Fibroblast of pulmonary artery (primary cell): ENCODE measurements around the gene CNTD1.

Experiments used
- DNase-seq: peaks from one replicate; pipeline ENCODE4 v3.0.0-alpha.2; 2010; ENCODE audit warnings: low read depth
- H3K4me3 ChIP-seq: replicated peaks from 2 replicates; pipeline ENCODE4 v1.5.1; 2011; ENCODE audit warnings: low read depth, mild to moderate bottlenecking, control low read depth, low read length, moderate library complexity
- CTCF ChIP-seq: IDR thresholded peaks from 2 replicates; pipeline ENCODE4 v1.5.1; 2011; ENCODE audit warnings: mild to moderate bottlenecking, control low read depth, low read length, inconsistent platforms; ENCODE audit errors: missing control alignments

Gene CNTD1

GRCh38 chr17:42809250-42809649 lies 10.6 kb downstream of the CNTD1 start:
- TF ChIP-seq CTCF: no peak
- DNase-seq: peak; percentile 89
- no peak overlapping the region for H3K4me3 ChIP-seq

- TF ChIP-seq CTCF: no peak
- no peak overlapping the region for H3K4me3 ChIP-seq
- peak; percentile 95 for DNase-seq
Measured at GRCh38 chr17:42814633-42815399, 16.2 kb downstream of the CNTD1 start.

GRCh38 chr17:42817866-42818265 lies 19.2 kb downstream of the CNTD1 start:
- DNase-seq: peak; percentile 12
- no peak for TF ChIP-seq CTCF
- H3K4me3 ChIP-seq: no peak overlapping the region

- H3K4me3 ChIP-seq: no peak overlapping the region
- TF ChIP-seq CTCF: no peak
- DNase-seq: peak; percentile 46
Measured at GRCh38 chr17:42818379-42818778, 19.7 kb downstream of the CNTD1 start.

GRCh38 chr17:42819939-42820535 lies 21.4 kb downstream of the CNTD1 start:
- DNase-seq: peak; percentile 70
- peak; percentile 82 for TF ChIP-seq CTCF

GRCh38 chr17:42821176-42821575 lies 22.5 kb downstream of the CNTD1 start:
- no peak for DNase-seq
- no peak overlapping the region for H3K4me3 ChIP-seq
- TF ChIP-seq CTCF: no peak

More at GRCh38 chr17:42819939-42820535, 21.4 kb downstream of the CNTD1 start:
- H3K4me3 ChIP-seq: no peak overlapping the region
